Omental fat pad (tissue), 4 donors: ENCODE results near the gene BOD1. TPM values are rescaled to one million over a fixed set of nuclear protein-coding genes. Genes with fewer than 3 reads are reported as not detected.

Experiments used
- ATAC-seq: fragments of 150-250 bp; one replicate; pipeline ENCODE4 v1.9.1; 2016; ENCODE audit warnings: mild to moderate bottlenecking, moderate library complexity; ENCODE audit not compliant: low FRiP score
- DNase-seq: peaks from one replicate; pipeline ENCODE4 v3.0.0-alpha.2; 2019; ENCODE audit warnings: low spot score
- CTCF ChIP-seq, 3 donors: fragments of 450-650 bp; IDR thresholded peaks; one replicate each; pipeline ENCODE4 v1.5.1; 2016 to 2017; ENCODE audit warnings: antibody characterized with exemption in 3 of 3, mild to moderate bottlenecking in 3 of 3, moderate library complexity in 2 of 3
- total RNA-seq, 4 donors: library from RNA; depleted of rRNA; stranded (reverse); fragments of >200 nt; gene quantifications; one replicate each; pipeline ENCODE4 v1.1.0, GENCODE V29; 2016

BOD1 gene
- total RNA-seq, 4 donors from 2014 or later: 52.9 to 63.1 (median 57.8) TPM

- TF ChIP-seq CTCF (IDR thresholded peaks at IDR 0.05): no peak
- no peak for ATAC-seq
- no peak for DNase-seq
Measured at GRCh38 chr5:173581408-173582215, 34.8 kb downstream of the BOD1 start.

- DNase-seq (no peak), ATAC-seq (no peak)
- TF ChIP-seq CTCF (IDR thresholded peaks at IDR 0.05): no peak
Measured at GRCh38 chr5:173578947-173579615, 37.4 kb downstream of the BOD1 start.

GRCh38 chr5:173577817-173578216, 38.6 kb downstream of the BOD1 start:
- no peak for DNase-seq
- ATAC-seq: no peak
- no peak for TF ChIP-seq CTCF (IDR thresholded peaks at IDR 0.05)

- no peak for ATAC-seq
- DNase-seq: no peak
- no peak for TF ChIP-seq CTCF (IDR thresholded peaks at IDR 0.05)
Measured at GRCh38 chr5:173577166-173577565, 39.3 kb downstream of the BOD1 start.

- no peak for TF ChIP-seq CTCF (IDR thresholded peaks at IDR 0.05)
- DNase-seq (no peak), ATAC-seq (no peak)
Measured at GRCh38 chr5:173575985-173576384, 40.5 kb downstream of the BOD1 start.

GRCh38 chr5:173574983-173575382, 41.5 kb downstream of the BOD1 start:
- DNase-seq: no peak
- no peak for TF ChIP-seq CTCF (IDR thresholded peaks at IDR 0.05)
- ATAC-seq: no peak
